Suprapubic skin (tissue), 4 donors: Measurements from ENCODE around the gene PPP1R14C.

Experiments used
- CTCF ChIP-seq, 2 donors: fragments of 200-600 bp in 1 of 2; fragments of 450-650 bp in 1 of 2; sonication (generic) in 1 of 2; IDR thresholded peaks; one replicate each; pipeline ENCODE4 v1.5.1; 2016 to 2019; ENCODE audit warnings: antibody characterized with exemption in 2 of 2, mild to moderate bottlenecking in 1 of 2, moderate library complexity in 1 of 2
- POLR2A ChIP-seq, 2 donors: fragments of 450-650 bp; IDR thresholded peaks; one replicate each; pipeline ENCODE4 v1.6.1; 2017; ENCODE audit warnings: antibody characterized with exemption in 2 of 2, mild to moderate bottlenecking in 2 of 2, moderate library complexity in 2 of 2
- POLR2AphosphoS5 ChIP-seq, 3 donors: sonication (generic); formaldehyde crosslinking; IDR thresholded peaks; one replicate each; pipeline ENCODE4 v1.6.1; 2017; ENCODE audit warnings: antibody characterized with exemption in 3 of 3

GRCh38 chr6:150167479-150167873 lies 24.6 kb downstream of the PPP1R14C start:
- TF ChIP-seq CTCF (IDR thresholded peaks at IDR 0.05): no peak
- TF ChIP-seq POLR2A (IDR thresholded peaks at IDR 0.05): no peak
- no peak for TF ChIP-seq POLR2AphosphoS5 (IDR thresholded peaks at IDR 0.05)
